Measurements from ENCODE around the gene HSD17B4. TPM values are rescaled to one million over a fixed set of nuclear protein-coding genes. Genes with fewer than 3 reads are reported as not detected.

HSD17B4 gene
- total RNA-seq, 1 experiment from 2014 or later, result 269 TPM

- H3K79me2 ChIP-seq (ENCODE audit: insufficient read depth, low read length), result no peaks in the 10 kb centered on the region
- no peak overlapping the region for H2BK20ac ChIP-seq (ENCODE audit: low read depth, low read length, poor library complexity, severe bottlenecking)
- peak overlapping the region in 1 of 2 experiments; percentile 41; a peak in 1 of 5 replicates for H3K4me3 Mint-ChIP-seq
- H4K5ac ChIP-seq (ENCODE audit: insufficient read length, low read depth, low read length), result no peak overlapping the region
- no peak overlapping the region for H3K18ac ChIP-seq (ENCODE audit: insufficient read length, low read depth, low read length)
- H3K4me1 ChIP-seq (ENCODE audit: insufficient read depth, low read length), result peaks cover 3% of the 10 kb centered on the region; the same call in 1 of the 2 replicates
- H3K14ac ChIP-seq (ENCODE audit: insufficient read depth, low read length), result no peak overlapping the region
- H3K23ac ChIP-seq (ENCODE audit: insufficient read length, low read depth, low read length), result no peak overlapping the region
- no peaks in the 10 kb centered on the region for H3K79me1 ChIP-seq (ENCODE audit: insufficient read depth, low read depth, low read length, poor library complexity, severe bottlenecking)
- DNase-seq, result peak; percentile 44
- H4K20me1 ChIP-seq (ENCODE audit: control insufficient read depth, insufficient read depth, insufficient read length), result no peaks in the 10 kb centered on the region
- H3K27me3 ChIP-seq (ENCODE audit: insufficient read depth, low read length), result no peaks in the 10 kb centered on the region
- H2BK15ac ChIP-seq (ENCODE audit: low read depth, low read length), result no peak overlapping the region
- no peaks in the 10 kb centered on the region for H3K9me3 ChIP-seq (ENCODE audit: control insufficient read depth, low read depth, low read length)
- H3K27me3 Mint-ChIP-seq (ENCODE audit: low read depth), result no peaks in the 10 kb centered on the region
- no peaks in the 10 kb centered on the region; a peak in 1 of 5 replicates for H3K9me3 Mint-ChIP-seq
- H2BK12ac ChIP-seq (ENCODE audit: insufficient read length, low read depth, low read length), result no peak overlapping the region
- no peak overlapping the region for H3K56ac ChIP-seq (ENCODE audit: insufficient read length, low read depth, low read length)
- no peak overlapping the region for H3K9ac ChIP-seq (ENCODE audit: extremely low read depth, insufficient read length, low read length)
- H3K27ac ChIP-seq (ENCODE audit: insufficient read length, low read depth, low read length), result no peak overlapping the region
- H4K91ac ChIP-seq (ENCODE audit: insufficient read length, low read depth, low read length), result no peak overlapping the region
- H2BK120ac ChIP-seq (ENCODE audit: low read depth, low read length, poor library complexity, severe bottlenecking), result no peak overlapping the region
- no peak overlapping the region for H3K4me2 ChIP-seq (ENCODE audit: insufficient read depth, insufficient read length, low read length)
- no peaks in the 10 kb centered on the region for H3K23me2 ChIP-seq (ENCODE audit: insufficient read length, low read depth, low read length, poor library complexity, severe bottlenecking)
- no peak for TF ChIP-seq CTCF (conservative IDR thresholded peaks at IDR 0.05)
- H2BK5ac ChIP-seq (ENCODE audit: insufficient read length, low read length), result no peak overlapping the region
- WGBS (ENCODE audit: extremely low coverage, insufficient read length, low lambda C conversion rate), result no CpG with 5 or more reads among the region's 4 CpGs
- H4K8ac ChIP-seq (replicated peaks; ENCODE audit: insufficient read length, low read depth, low read length), result no peak overlapping the region
- no peak overlapping the region for H2AFZ ChIP-seq (ENCODE audit: low read length)
- no peak overlapping the region for H3K4ac ChIP-seq (ENCODE audit: low read depth, low read length)
- no peak overlapping the region for H2AK5ac ChIP-seq (ENCODE audit: insufficient read length, low read length)
- H3K4me1 Mint-ChIP-seq, result peaks cover 22 to 27% of the 10 kb centered on the region in 2 experiments
- H3T11ph ChIP-seq (ENCODE audit: low read length), result no peak overlapping the region
- H3K27ac Mint-ChIP-seq, result peak overlapping the region in 1 of 3 experiments; percentile 77; a peak in 1 of 7 replicates
- H3K36me3 Mint-ChIP-seq (ENCODE audit: insufficient read depth in 1 of 3, low read depth in 3 of 3), result no peaks in the 10 kb centered on the region
Measured at GRCh38 chr5:119402555-119402954, 49.7 kb upstream of the HSD17B4 start.

Measured in H9 (cell line).